ENCODE results near the gene DYNC1LI2.
A peak's percentile ranks its signal among the peaks of the same experiment; 100 is the strongest.

Gene DYNC1LI2

DNA sequence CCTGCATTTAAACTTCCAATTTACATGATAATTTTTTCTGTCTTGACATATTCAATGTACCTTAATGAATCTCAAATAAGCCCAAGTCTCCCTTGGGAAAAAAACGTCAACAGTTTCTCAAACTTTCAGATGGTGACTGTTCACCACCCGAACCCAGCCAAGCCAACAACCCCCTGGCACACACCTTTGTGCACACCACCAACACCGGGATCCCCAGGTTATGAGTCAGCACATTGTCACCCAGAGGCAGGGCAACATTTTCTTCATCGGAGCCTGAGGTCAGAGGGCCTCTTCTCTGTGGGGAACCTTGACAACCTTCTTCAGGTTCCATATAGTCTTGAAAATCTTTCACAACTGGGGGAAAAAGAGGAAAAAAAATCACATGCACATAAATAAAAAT lies 15.5 kb downstream of the DYNC1LI2 start:
- DNase-seq = no peak

DNA sequence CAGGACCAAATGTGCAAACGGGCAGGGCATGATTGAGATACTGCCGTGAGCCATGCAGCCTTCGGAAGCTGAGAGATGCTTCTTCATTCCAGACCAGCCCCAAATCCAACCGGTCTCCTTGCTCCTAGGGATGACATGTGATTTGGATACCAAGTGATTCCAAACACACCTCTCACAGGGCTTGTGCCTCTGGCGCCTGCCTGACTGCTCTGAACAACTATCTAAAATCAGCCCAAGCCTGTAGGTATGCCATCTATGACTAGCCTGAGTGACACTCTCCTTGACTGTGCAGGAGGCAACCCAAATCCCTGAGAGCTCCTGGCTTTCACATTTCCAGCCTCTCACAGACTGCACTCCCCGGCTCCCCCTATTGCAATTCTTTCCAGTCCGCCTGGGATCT lies 20.3 kb downstream of the DYNC1LI2 start:
- DNase-seq = no peak

- no peak for DNase-seq
These were observed 22.6 kb downstream of the DYNC1LI2 start for GRCh38 chr16:66728804-66729203.

- DNase-seq = no peak
These were observed 23.2 kb downstream of the DYNC1LI2 start for GRCh38 chr16:66728117-66728787.

DNA sequence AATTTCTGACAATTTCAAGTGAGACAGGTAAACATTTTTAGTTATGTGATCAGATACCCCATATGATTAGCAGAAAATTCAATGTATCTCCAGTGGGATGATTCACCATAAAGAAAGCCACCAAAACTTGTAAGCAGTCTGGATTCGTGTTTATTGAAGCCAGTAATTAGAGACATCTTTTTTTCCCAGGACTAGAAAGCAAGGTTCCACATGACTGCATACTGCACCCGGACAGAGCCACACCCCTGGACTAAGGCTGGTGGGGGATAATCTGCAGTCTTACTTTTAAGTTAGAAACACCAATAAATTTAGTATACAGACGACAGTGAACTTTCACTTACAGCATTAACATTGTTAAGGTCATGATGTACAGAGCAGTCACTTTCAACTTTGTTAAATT lies 30.6 kb downstream of the DYNC1LI2 start:
- no peak for DNase-seq

GRCh38 chr16:66719246-66719645 lies 32.2 kb downstream of the DYNC1LI2 start:
- DNase-seq = no peak

DNA sequence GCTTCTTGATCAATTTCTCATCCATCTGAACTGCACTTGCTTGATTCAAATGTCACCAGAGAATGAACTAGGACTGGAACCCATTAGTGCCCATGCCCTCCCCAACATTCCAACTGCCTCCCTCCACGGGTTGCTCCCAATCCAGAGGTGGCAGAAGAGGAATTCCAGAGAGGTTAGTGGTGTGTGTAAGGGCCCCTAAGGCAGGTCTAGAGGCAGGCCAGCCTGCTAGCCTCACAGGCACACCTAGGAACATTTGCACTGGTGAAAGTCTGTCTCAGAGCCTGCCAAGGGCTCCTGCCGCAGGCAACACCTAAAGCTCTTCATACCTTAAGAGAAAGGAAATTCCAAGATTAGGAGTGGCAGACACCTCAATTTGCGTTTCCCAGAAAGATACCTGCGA lies 33.6 kb downstream of the DYNC1LI2 start:
- DNase-seq = no peak

GRCh38 chr16:66717112-66717675 lies 34.2 kb downstream of the DYNC1LI2 start:
- no peak for DNase-seq

GRCh38 chr16:66714654-66715307 lies 36.6 kb downstream of the DYNC1LI2 start:
- no peak for DNase-seq

- DNase-seq = no peak
These were observed 37.3 kb downstream of the DYNC1LI2 start for GRCh38 chr16:66714062-66714461.

- DNase-seq = no peak
These were observed 38.3 kb downstream of the DYNC1LI2 start for GRCh38 chr16:66713076-66713475.

GRCh38 chr16:66712512-66712911 lies 38.9 kb downstream of the DYNC1LI2 start:
- DNase-seq = no peak

DNA sequence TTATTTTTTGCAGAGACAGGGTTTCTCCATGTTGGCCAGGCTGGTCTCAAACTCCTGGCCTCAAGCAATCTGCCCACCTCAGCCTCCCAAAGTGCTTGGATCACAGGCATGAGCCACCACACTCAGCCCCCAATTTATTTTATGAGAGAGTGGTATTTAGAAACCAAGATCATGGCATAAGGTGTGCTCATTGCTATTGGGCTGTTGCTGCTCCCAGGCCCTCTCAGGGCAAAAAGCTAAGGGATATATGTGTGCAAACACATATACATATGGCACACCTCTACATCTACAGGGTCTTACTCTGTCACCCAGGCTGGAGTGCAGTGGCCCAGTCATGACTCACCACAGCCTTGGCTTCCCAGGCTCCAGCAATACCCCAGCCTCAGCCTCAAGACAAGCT lies 39.8 kb downstream of the DYNC1LI2 start:
- no peak for DNase-seq

GRCh38 chr16:66706506-66706880 lies 44.9 kb downstream of the DYNC1LI2 start:
- DNase-seq = no peak

GRCh38 chr16:66705790-66706505 lies 45.5 kb downstream of the DYNC1LI2 start:
- no peak for DNase-seq

DNA sequence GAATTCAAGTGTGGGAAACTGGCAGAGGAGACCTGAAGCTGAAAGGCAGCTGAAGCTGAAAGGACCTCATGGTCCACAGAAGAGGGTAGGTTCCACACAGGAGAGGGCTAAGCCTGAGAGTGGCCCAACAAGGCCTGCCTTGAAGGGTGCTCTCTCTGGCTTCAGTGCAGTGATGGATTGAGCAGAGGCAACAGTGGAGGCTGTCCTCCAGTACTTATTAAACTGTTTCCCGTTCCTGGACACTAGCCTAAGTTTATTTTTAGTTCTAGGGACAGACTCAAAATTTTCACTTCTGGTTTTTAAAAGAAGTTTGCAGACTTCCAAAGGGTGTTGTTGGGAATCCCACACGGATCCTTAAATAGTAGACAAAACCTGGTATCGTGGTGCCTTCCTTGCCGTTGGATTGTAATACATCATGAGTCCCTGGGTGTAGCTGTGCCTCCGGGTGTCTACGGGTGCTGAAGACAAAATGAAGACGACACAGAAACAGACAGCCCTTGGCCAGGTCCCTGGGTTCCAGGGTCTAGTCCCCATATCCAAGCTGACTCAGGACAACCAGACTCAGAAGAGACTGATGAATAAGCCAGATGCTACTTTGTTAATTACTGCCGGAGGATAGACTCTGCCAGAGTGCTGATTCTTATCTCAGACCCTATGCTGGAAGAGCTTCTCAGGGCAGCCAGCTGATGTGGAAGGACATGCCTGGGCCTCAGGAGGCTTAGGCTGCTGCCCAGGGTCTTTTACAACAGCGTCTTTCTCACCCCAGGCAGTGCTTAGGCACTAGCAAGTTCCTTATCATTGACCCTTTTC lies 47.8 kb downstream of the DYNC1LI2 start:
- DNase-seq = no peak

DNA sequence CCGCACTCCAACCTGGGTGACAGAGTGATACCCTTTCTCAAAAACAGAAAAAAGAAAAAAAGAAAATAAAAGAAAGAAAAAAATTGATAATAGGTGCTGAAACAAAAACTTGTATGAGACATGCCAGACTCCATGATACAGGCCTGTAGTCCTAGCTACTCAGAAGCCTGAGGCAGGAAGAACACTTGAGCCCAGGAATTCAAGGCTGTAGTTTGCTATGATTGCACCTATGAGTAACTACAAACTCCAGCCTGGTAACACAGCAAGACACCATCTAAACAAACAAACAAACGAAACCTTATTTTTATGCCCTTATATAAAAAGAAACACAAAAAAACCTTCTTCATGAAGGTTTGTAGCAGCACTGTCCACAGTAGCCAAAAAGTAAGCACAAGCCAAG lies 49.9 kb downstream of the DYNC1LI2 start:
- DNase-seq = no peak

DNA sequence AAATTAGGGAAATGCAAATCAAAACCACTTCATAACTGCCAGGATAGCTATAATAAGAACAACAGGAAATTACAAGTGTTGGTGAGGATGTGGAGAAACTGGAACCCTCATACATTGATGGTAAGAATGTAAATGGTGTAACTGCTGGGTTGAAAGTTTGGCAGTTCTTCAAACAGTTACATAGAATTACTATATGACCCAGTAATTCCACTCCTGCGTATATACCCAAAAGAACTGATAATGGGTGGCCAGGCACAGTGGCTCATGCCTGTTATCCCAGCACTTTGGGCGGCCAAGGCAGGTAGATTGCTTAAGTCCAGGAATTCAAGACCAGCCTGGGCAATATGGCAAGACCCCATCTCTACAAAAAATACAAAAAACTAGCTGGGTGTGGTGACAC lies 50.4 kb downstream of the DYNC1LI2 start:
- DNase-seq = no peak

DNA sequence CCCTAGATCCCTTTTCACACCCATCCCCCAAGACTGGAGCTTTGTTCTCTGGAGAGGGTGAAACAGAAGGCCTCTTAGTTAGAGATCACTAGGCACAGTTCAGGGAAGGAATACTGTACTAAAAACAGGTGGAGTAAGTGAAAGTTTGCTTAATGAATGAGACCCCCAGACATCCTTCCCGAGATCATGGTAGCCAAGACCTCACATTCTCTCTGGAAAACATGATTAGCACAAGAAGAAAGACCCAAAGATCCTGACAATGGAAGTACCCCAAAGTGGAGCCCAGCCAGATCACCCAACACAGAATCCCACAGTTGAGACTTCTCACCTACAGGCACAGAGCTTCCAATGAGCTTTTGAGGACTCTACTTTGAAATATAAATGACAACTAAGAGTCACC lies 51.5 kb downstream of the DYNC1LI2 start:
- DNase-seq = no peak

DNA sequence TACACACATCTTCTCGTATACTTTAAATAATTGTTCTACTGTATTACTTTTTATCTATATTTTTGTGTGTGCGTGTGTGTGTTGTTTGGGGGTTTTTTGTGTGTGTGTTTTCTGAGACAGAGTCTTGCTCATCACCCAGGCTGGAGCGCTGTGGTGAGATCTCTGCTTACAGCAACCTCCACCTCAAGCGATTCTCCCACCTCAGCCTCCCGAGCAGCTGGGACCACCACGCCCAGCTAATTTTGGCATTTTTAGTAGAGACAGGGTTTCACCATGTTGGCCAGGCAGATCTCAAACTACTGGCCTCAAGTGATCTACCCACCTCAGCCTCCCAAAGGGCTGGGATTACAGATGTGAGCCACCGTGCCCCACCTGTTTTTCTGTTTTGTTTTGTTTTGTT lies 53.4 kb downstream of the DYNC1LI2 start:
- no peak for DNase-seq

- peak; percentile 75 for DNase-seq
These were observed 54.5 kb downstream of the DYNC1LI2 start, which contains the start of gene CMTM4 for GRCh38 chr16:66696669-66697630. CMTM4 (minus strand) TSS chr16:66696743; CDS start chr16:66696525, 218 bp downstream.

Measured in T-helper 9 cell (primary cell).